A673 (cell line): ENCODE data around the gene PGGT1B. TPM values are rescaled to one million over a fixed set of nuclear protein-coding genes. Genes with fewer than 3 reads are reported as not detected.

Experiments used
- BruUV-seq: library from RNA; stranded (reverse); fragments of 400-500 nt; replicated peaks from 2 replicates; lab custom pipeline; 2021; lab: Mats Ljungman, UMichigan
- CTCF ChIA-PET: fragments of 300-600 bp; sonication (Branson Sonifier 250); formaldehyde crosslinking; loops from one replicate; lab custom pipeline; 2022; ENCODE audit warnings: antibody characterized with exemption; lab: Charles Lee
- POLR2A ChIA-PET: fragments of 300-600 bp; sonication (Branson Sonifier 250); formaldehyde crosslinking; loops from one replicate; lab custom pipeline; 2022; ENCODE audit warnings: antibody characterized with exemption; ENCODE audit not compliant: low non-redundant PET; lab: Charles Lee
- DNase-seq: peaks from one replicate; pipeline ENCODE4 v3.0.0-alpha.2; 2015; ENCODE audit warnings: low spot score
- H3K27ac ChIP-seq: fragments of 200-600 bp; sonication (generic); 2 replicates; pipeline ENCODE4 v1.5.1; 2016; ENCODE audit warnings: mixed run types, low read depth, mild to moderate bottlenecking, mixed read lengths, antibody characterized with exemption, low read length; ENCODE audit not compliant: poor library complexity, severe bottlenecking
- H3K27me3 ChIP-seq: fragments of 200-600 bp; sonication (generic); replicated peaks from 2 replicates; pipeline ENCODE4 v1.6.1; 2017; ENCODE audit warnings: mixed run types, low read depth, mild to moderate bottlenecking, mixed read lengths, antibody characterized with exemption, low read length; ENCODE audit not compliant: insufficient read depth, poor library complexity
- H3K36me3 ChIP-seq: fragments of 200-600 bp; sonication (generic); 2 replicates; pipeline ENCODE4 v1.6.1; 2016; ENCODE audit warnings: mixed run types, mild to moderate bottlenecking, mixed read lengths, antibody characterized with exemption, low read length; ENCODE audit not compliant: insufficient read depth, poor library complexity, severe bottlenecking
- H3K4me1 ChIP-seq: fragments of 200-600 bp; sonication (generic); 2 replicates; pipeline ENCODE4 v1.6.1; 2017; ENCODE audit warnings: mixed run types, mild to moderate bottlenecking, mixed read lengths, antibody characterized with exemption, low read length; ENCODE audit not compliant: insufficient read depth, poor library complexity, severe bottlenecking
- H3K4me3 ChIP-seq: fragments of 200-600 bp; sonication (generic); 2 replicates; pipeline ENCODE4 v1.5.1; 2016; ENCODE audit warnings: low read depth, mixed run types, mild to moderate bottlenecking, mixed read lengths, low read length; ENCODE audit not compliant: poor library complexity, severe bottlenecking
- H3K9me3 ChIP-seq: fragments of 200-600 bp; sonication (generic); 2 replicates; pipeline ENCODE4 v1.6.1; 2016; ENCODE audit warnings: mixed run types, low read depth, mild to moderate bottlenecking, mixed read lengths, antibody characterized with exemption, low read length; ENCODE audit not compliant: poor library complexity, severe bottlenecking
- EZH2 ChIP-seq: fragments of 200-600 bp; sonication (generic); IDR thresholded peaks from 2 replicates; pipeline ENCODE4 v1.6.1; 2017; ENCODE audit warnings: borderline replicate concordance, low read depth, mild to moderate bottlenecking, mixed read lengths, antibody characterized with exemption, low read length; ENCODE audit not compliant: poor library complexity, severe bottlenecking
- intact Hi-C: fragments of 100-400 bp; cut with micrococcal nuclease; formaldehyde crosslinking; loops from one replicate; pipeline ENCODE4 v1.10.0; 2022; ENCODE audit not compliant: unreplicated experiment
- total RNA-seq: library from RNA; stranded (reverse); gene quantifications from 2 replicates; pipeline ENCODE4 v1.2.3, GENCODE V29; 2021
- TF ChIP-seq, protein P1 (sequence below): fragments of 300-800, 200-600 bp; sonication (generic); conservative IDR thresholded peaks from 2 replicates; pipeline ENCODE4 v1.5.1; 2017; ENCODE audit warnings: low read depth, mild to moderate bottlenecking, antibody characterized with exemption, low read length, moderate library complexity, mixed read lengths

PGGT1B gene
- total RNA-seq, 1 experiment from 2014 or later, result 43.0 TPM

GRCh38 chr5:115165790-115166189, 96.9 kb downstream of the PGGT1B start:
- Histone ChIP-seq H3K4me3 (no peak overlapping the region), H3K36me3 (no peaks in the 10 kb centered on the region), H3K27ac (no peak overlapping the region), H3K4me1 (no peaks in the 10 kb centered on the region), H3K27me3 (no peaks in the 10 kb centered on the region), H3K9me3 (no peaks in the 10 kb centered on the region)
- TF ChIP-seq, protein P1, sequence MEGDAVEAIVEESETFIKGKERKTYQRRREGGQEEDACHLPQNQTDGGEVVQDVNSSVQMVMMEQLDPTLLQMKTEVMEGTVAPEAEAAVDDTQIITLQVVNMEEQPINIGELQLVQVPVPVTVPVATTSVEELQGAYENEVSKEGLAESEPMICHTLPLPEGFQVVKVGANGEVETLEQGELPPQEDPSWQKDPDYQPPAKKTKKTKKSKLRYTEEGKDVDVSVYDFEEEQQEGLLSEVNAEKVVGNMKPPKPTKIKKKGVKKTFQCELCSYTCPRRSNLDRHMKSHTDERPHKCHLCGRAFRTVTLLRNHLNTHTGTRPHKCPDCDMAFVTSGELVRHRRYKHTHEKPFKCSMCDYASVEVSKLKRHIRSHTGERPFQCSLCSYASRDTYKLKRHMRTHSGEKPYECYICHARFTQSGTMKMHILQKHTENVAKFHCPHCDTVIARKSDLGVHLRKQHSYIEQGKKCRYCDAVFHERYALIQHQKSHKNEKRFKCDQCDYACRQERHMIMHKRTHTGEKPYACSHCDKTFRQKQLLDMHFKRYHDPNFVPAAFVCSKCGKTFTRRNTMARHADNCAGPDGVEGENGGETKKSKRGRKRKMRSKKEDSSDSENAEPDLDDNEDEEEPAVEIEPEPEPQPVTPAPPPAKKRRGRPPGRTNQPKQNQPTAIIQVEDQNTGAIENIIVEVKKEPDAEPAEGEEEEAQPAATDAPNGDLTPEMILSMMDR, result no peak
- CTCF ChIA-PET, result no interaction called here
- intact Hi-C loops, result no loop called here
- no TSS peak for BruUV-seq
- POLR2A ChIA-PET, result no interaction called here
- DNase-seq, result no peak

DNA sequence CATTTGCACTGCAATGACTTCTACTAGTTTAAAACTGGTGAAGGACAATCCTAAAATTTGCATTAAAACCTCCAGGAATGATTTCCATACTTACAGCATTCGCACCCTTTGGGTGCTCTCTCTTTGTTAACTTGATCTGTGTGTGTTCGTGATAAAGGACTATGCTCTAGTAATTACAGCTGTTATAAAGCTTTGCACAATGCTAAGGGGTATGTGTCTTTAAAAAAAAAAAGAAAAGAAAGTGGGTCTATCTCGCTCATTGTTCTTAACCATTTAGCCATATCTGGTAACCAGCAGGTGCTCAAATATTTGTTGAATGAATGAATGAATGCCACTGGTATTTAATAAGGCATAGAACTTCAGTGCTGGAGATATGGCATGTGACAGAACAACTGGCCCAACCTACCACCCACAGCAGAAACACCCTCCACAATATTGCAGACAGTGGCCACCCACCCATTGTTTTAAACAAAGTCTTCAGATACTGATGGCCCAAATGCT, 101.7 kb downstream of the PGGT1B start:
- POLR2A ChIA-PET, result no interaction called here
- intact Hi-C loops, result no loop called here
- Histone ChIP-seq H3K4me1 (no peaks in the 10 kb centered on the region), H3K27ac (no peak overlapping the region), H3K9me3 (no peaks in the 10 kb centered on the region), H3K4me3 (no peak overlapping the region), H3K27me3 (no peaks in the 10 kb centered on the region), H3K36me3 (no peaks in the 10 kb centered on the region)
- no peak for DNase-seq
- no TSS peak for BruUV-seq
- TF ChIP-seq EZH2, result no peak
- TF ChIP-seq, protein P1, result no peak
- CTCF ChIA-PET, result no interaction called here

Other genes with a start within 250 kb of the PGGT1B start
- 16.8 and 17.5 TPM in 2 replicates for gene TRIM36, start 93.0 kb downstream of the PGGT1B start, total RNA-seq
- gene CCDC112, start 33.8 kb upstream of the PGGT1B start, total RNA-seq, result 13.4 and 14.2 TPM in 2 replicates